ENCODE measurements around the gene PGM2.
A peak's percentile ranks its signal among the peaks of the same experiment; 100 is the strongest.
"Not testable (repeated sequence)": the region's sequence is repeated elsewhere in the genome, so short reads cannot be mapped to it uniquely, and the experiment has no call there.

The PGM2 gene

GRCh38 chr4:37826295-37827029, at the start of gene PGM2:
TSS of gene PGM2 (plus strand) at chr4:37826686. CDS start at chr4:37826733, 47 bp downstream.
- no peak for TF ChIP-seq CTCF (IDR thresholded peaks at IDR 0.05; ENCODE audit: low read length, missing control alignments)
- peak; percentile 78 for DNase-seq (ENCODE audit: low read depth)
- H3K4me3 ChIP-seq (replicated peaks; ENCODE audit: low read depth, low read length): peak within 1 kb of the TSS; percentile 85

- DNase-seq (ENCODE audit: low read depth): no peak
- no peak for TF ChIP-seq CTCF (IDR thresholded peaks at IDR 0.05; ENCODE audit: low read length, missing control alignments)
- H3K4me3 ChIP-seq (replicated peaks; ENCODE audit: low read depth, low read length): no peak overlapping the region
Measured at GRCh38 chr4:37779896-37780295, 46.6 kb upstream of the PGM2 start.

GRCh38 chr4:37780444-37781130, 45.9 kb upstream of the PGM2 start:
- peak; percentile 52 for DNase-seq (ENCODE audit: low read depth)
- TF ChIP-seq CTCF (IDR thresholded peaks at IDR 0.05; ENCODE audit: low read length, missing control alignments): peak; percentile 12
- H3K4me3 ChIP-seq (replicated peaks; ENCODE audit: low read depth, low read length): no peak overlapping the region

GRCh38 chr4:37781131-37781455, 45.4 kb upstream of the PGM2 start:
- no peak for DNase-seq (ENCODE audit: low read depth)
- TF ChIP-seq CTCF (IDR thresholded peaks at IDR 0.05; ENCODE audit: low read length, missing control alignments): no peak
- no peak overlapping the region for H3K4me3 ChIP-seq (replicated peaks; ENCODE audit: low read depth, low read length)

GRCh38 chr4:37786267-37786666, 40.2 kb upstream of the PGM2 start:
- H3K4me3 ChIP-seq (replicated peaks; ENCODE audit: low read depth, low read length); DNase-seq (ENCODE audit: low read depth): not testable (repeated sequence)

GRCh38 chr4:37787883-37788460, 38.5 kb upstream of the PGM2 start:
- DNase-seq (ENCODE audit: low read depth); H3K4me3 ChIP-seq (replicated peaks; ENCODE audit: low read depth, low read length): not testable (repeated sequence)

- TF ChIP-seq CTCF (IDR thresholded peaks at IDR 0.05; ENCODE audit: low read length, missing control alignments): no peak
- DNase-seq (ENCODE audit: low read depth): no peak
- no peak overlapping the region for H3K4me3 ChIP-seq (replicated peaks; ENCODE audit: low read depth, low read length)
Measured at GRCh38 chr4:37788819-37789218, 37.7 kb upstream of the PGM2 start.

DNA sequence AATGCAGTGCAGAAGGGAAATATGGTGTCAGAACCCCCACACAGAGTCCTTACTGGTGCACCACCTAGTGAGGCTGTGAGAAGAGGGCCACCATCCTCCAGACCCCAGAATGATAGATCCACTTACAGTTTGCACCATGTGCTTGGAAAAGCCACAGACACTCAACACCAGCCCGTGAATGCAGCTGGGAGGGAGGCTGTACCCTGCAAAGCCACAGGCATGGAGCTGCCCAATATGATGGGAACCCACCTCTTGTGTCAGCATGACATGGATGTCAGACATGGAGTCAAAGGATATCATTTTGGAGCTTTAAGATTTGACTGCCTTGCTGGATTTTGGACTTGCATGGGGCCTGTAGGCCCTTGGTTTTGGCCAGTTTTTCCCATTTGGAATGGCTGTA, 34.2 kb upstream of the PGM2 start:
- no peak overlapping the region for H3K4me3 ChIP-seq (replicated peaks; ENCODE audit: low read depth, low read length)
- no peak for DNase-seq (ENCODE audit: low read depth)
- TF ChIP-seq CTCF (IDR thresholded peaks at IDR 0.05; ENCODE audit: low read length, missing control alignments): no peak
